Measurements from ENCODE around the gene PDZRN3.
"Not testable (repeated sequence)": the region's sequence is repeated elsewhere in the genome, so short reads cannot be mapped to it uniquely, and the experiment has no call there.

Gene PDZRN3

GRCh38 chr3:73586628-73587027 lies 38.1 kb downstream of the PDZRN3 start:
- DNase-seq (ENCODE audit: low read depth in 2 of 2), result no peak

GRCh38 chr3:73586190-73586589 lies 38.6 kb downstream of the PDZRN3 start:
- DNase-seq (ENCODE audit: low read depth in 2 of 2), result no peak

- DNase-seq (ENCODE audit: low read depth in 2 of 2), result no peak
Observed at GRCh38 chr3:73584873-73585272, 39.9 kb downstream of the PDZRN3 start.

GRCh38 chr3:73582535-73582934 lies 42.2 kb downstream of the PDZRN3 start:
- DNase-seq (ENCODE audit: low read depth in 2 of 2), result no peak

- DNase-seq (ENCODE audit: low read depth in 2 of 2), result no peak
Observed at GRCh38 chr3:73581134-73581846, 43.5 kb downstream of the PDZRN3 start.

GRCh38 chr3:73580343-73580742 lies 44.4 kb downstream of the PDZRN3 start:
- DNase-seq (ENCODE audit: low read depth in 2 of 2), result no peak

- DNase-seq (ENCODE audit: low read depth in 2 of 2), result no peak
Observed at GRCh38 chr3:73577704-73578103, 47.0 kb downstream of the PDZRN3 start.

- no peak for DNase-seq (ENCODE audit: low read depth in 2 of 2)
Observed at GRCh38 chr3:73576999-73577461, 47.7 kb downstream of the PDZRN3 start.

- no peak for DNase-seq (ENCODE audit: low read depth in 2 of 2)
Observed at GRCh38 chr3:73575953-73576352, 48.8 kb downstream of the PDZRN3 start.

- DNase-seq (ENCODE audit: low read depth in 2 of 2), result no peak
Observed at GRCh38 chr3:73575519-73575918, 49.2 kb downstream of the PDZRN3 start.

GRCh38 chr3:73573204-73573603 lies 51.5 kb downstream of the PDZRN3 start:
- DNase-seq (ENCODE audit: low read depth in 2 of 2), result no peak

GRCh38 chr3:73572368-73572767 lies 52.4 kb downstream of the PDZRN3 start:
- no peak for DNase-seq (ENCODE audit: low read depth in 2 of 2)

- no peak for DNase-seq (ENCODE audit: low read depth in 2 of 2)
Observed at GRCh38 chr3:73571238-73571794, 53.4 kb downstream of the PDZRN3 start.

- no peak for DNase-seq (ENCODE audit: low read depth in 2 of 2)
Observed at GRCh38 chr3:73569246-73569760, 55.4 kb downstream of the PDZRN3 start.

- DNase-seq (ENCODE audit: low read depth in 2 of 2), result no peak
Observed at GRCh38 chr3:73568371-73568862, 56.3 kb downstream of the PDZRN3 start.

- DNase-seq (ENCODE audit: low read depth in 2 of 2), result not testable (repeated sequence)
Observed at GRCh38 chr3:73565374-73565773, 59.4 kb downstream of the PDZRN3 start.

- no peak for DNase-seq (ENCODE audit: low read depth in 2 of 2)
Observed at GRCh38 chr3:73563896-73564582, 60.7 kb downstream of the PDZRN3 start.

- DNase-seq (ENCODE audit: low read depth in 2 of 2), result no peak
Observed at GRCh38 chr3:73561494-73561893, 63.2 kb downstream of the PDZRN3 start.

- DNase-seq (ENCODE audit: low read depth in 2 of 2), result no peak
Observed at GRCh38 chr3:73559749-73560148, 65.0 kb downstream of the PDZRN3 start.

GRCh38 chr3:73558727-73559075 lies 66.0 kb downstream of the PDZRN3 start:
- no peak for DNase-seq (ENCODE audit: low read depth in 2 of 2)

GRCh38 chr3:73557986-73558726 lies 66.6 kb downstream of the PDZRN3 start:
- no peak for DNase-seq (ENCODE audit: low read depth in 2 of 2)
